ENCODE data around the gene RNF150.

The RNF150 gene

GRCh38 chr4:140903522-140904475 lies 229.5 kb downstream of the RNF150 start:
- no peak for DNase-seq

- no peak for DNase-seq
These were observed 231.4 kb downstream of the RNF150 start for GRCh38 chr4:140901736-140902336.

GRCh38 chr4:140893939-140894338 lies 239.3 kb downstream of the RNF150 start:
- no peak for DNase-seq

GRCh38 chr4:140888054-140888453 lies 245.2 kb downstream of the RNF150 start:
- no peak for DNase-seq

- DNase-seq: no peak
These were observed 245.8 kb downstream of the RNF150 start for GRCh38 chr4:140887467-140887866.

- no peak for DNase-seq
These were observed 248.7 kb downstream of the RNF150 start for GRCh38 chr4:140884431-140885058.

GRCh38 chr4:140877781-140878180 lies 255.5 kb downstream of the RNF150 start:
- DNase-seq: no peak

- no peak for DNase-seq
These were observed 256.5 kb downstream of the RNF150 start for GRCh38 chr4:140876615-140877364.

- no peak for DNase-seq
These were observed 257.4 kb downstream of the RNF150 start for GRCh38 chr4:140875746-140876452.

GRCh38 chr4:140874056-140874455 lies 259.2 kb downstream of the RNF150 start:
- no peak for DNase-seq

- DNase-seq: no peak
These were observed 261.9 kb downstream of the RNF150 start for GRCh38 chr4:140871368-140871767.

GRCh38 chr4:140870427-140870826 lies 262.8 kb downstream of the RNF150 start:
- DNase-seq: no peak

GRCh38 chr4:140869446-140869845 lies 263.8 kb downstream of the RNF150 start:
- DNase-seq: no peak

GRCh38 chr4:140867356-140867755 lies 265.9 kb downstream of the RNF150 start:
- no peak for DNase-seq

GRCh38 chr4:140866492-140867005 lies 266.7 kb downstream of the RNF150 start:
- no peak for DNase-seq

- DNase-seq: no peak
These were observed 267.7 kb downstream of the RNF150 start for GRCh38 chr4:140865253-140866217.

- DNase-seq: no peak
These were observed 270.1 kb downstream of the RNF150 start for GRCh38 chr4:140863197-140863596.

GRCh38 chr4:140862177-140862442 lies 271.2 kb downstream of the RNF150 start:
- DNase-seq: no peak

GRCh38 chr4:140861359-140862176 lies 271.7 kb downstream of the RNF150 start:
- peak; percentile 0 for DNase-seq

GRCh38 chr4:140858897-140859296 lies 274.4 kb downstream of the RNF150 start:
- no peak for DNase-seq
